ENCODE measurements around the gene RELL1. TPM values are rescaled to one million over a fixed set of nuclear protein-coding genes. Genes with fewer than 3 reads are reported as not detected.

Gene RELL1
- total RNA-seq, 2 donors from 2014 or later: 24.4 to 48.2 TPM

DNA sequence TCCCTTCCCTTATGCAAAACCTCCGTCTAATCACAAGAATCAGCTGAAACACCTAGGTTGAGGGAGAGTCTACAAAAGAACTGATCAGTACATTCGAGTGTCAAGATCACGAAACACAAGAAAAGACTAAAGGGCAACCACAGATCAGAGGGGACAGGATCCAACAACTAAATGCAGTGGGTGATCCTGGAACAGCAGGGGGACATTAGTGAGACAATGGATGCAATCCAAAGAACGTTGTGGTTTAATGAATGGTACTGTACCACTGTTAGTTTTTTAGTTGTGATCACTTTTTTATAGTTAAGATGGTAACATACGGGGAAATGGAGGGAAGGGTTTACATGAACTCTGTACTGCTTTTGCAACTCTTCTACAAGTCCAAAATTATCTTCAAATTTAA lies 79.2 kb downstream of the RELL1 start:
- no peak overlapping the region for H3K4me3 ChIP-seq
- no peak overlapping the region for H3K9ac ChIP-seq (ENCODE audit: low read depth in 2 of 2, low read length in 2 of 2)
- TF ChIP-seq, protein P1, sequence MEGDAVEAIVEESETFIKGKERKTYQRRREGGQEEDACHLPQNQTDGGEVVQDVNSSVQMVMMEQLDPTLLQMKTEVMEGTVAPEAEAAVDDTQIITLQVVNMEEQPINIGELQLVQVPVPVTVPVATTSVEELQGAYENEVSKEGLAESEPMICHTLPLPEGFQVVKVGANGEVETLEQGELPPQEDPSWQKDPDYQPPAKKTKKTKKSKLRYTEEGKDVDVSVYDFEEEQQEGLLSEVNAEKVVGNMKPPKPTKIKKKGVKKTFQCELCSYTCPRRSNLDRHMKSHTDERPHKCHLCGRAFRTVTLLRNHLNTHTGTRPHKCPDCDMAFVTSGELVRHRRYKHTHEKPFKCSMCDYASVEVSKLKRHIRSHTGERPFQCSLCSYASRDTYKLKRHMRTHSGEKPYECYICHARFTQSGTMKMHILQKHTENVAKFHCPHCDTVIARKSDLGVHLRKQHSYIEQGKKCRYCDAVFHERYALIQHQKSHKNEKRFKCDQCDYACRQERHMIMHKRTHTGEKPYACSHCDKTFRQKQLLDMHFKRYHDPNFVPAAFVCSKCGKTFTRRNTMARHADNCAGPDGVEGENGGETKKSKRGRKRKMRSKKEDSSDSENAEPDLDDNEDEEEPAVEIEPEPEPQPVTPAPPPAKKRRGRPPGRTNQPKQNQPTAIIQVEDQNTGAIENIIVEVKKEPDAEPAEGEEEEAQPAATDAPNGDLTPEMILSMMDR (IDR thresholded peaks at IDR 0.05): no peak
- no peaks in the 10 kb centered on the region for H3K27me3 ChIP-seq
- DNase-seq: no peak
- intact Hi-C loops (cut with DNase I): loop anchor here (5.0 to 10.0 kb wide), 3 partner anchors 68 to 428 kb away; no protein-coding TSS in a partner anchor
- H3K4me1 ChIP-seq: no peaks in the 10 kb centered on the region
- H3K27ac ChIP-seq: no peak overlapping the region
- H3K36me3 ChIP-seq: no peaks in the 10 kb centered on the region
- H3K9me3 ChIP-seq: no peaks in the 10 kb centered on the region

GRCh38 chr4:37605843-37606565 lies 80.2 kb downstream of the RELL1 start:
- intact Hi-C loops (cut with DNase I): loop anchor here (5.0 to 10.0 kb wide), 3 partner anchors 69 to 429 kb away; no protein-coding TSS in a partner anchor
- H3K9ac ChIP-seq (ENCODE audit: low read depth in 2 of 2, low read length in 2 of 2): no peak overlapping the region
- H3K9me3 ChIP-seq: no peaks in the 10 kb centered on the region
- no peaks in the 10 kb centered on the region for H3K4me1 ChIP-seq
- no peak for DNase-seq
- no peak overlapping the region for H3K27ac ChIP-seq
- H3K4me3 ChIP-seq: no peak overlapping the region
- H3K27me3 ChIP-seq: no peaks in the 10 kb centered on the region
- H3K36me3 ChIP-seq: no peaks in the 10 kb centered on the region
- TF ChIP-seq, protein P1 (IDR thresholded peaks at IDR 0.05): no peak

- DNase-seq: no peak
- intact Hi-C loops (cut with DNase I): loop anchor here (5.0 to 10.0 kb wide), 3 partner anchors 70 to 430 kb away; no protein-coding TSS in a partner anchor
Measured at GRCh38 chr4:37604461-37604860, 81.7 kb downstream of the RELL1 start.

DNA sequence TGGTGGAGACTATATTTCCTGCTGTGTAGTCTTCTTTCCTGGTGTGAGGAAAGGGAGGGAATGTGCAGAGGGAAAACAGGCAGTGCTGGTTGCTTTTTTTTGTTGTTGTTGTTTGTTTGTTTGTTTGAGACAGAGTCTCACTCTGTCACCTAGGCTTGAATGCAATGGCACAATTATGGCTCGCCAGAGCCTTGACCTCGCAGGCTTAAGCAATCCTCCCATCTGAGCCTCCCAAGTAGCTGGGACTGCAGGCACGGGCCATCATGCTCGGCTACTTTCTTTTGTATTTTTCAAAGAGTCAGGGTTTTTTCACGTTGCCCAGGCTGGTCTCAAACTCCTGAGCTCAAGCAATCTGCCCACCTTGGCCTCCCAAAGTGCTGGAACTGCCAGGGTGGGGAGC lies 82.5 kb downstream of the RELL1 start:
- Histone ChIP-seq H3K27ac (no peak overlapping the region), H3K4me3 (no peak overlapping the region), H3K9me3 (no peaks in the 10 kb centered on the region), H3K27me3 (no peaks in the 10 kb centered on the region), H3K9ac (ENCODE audit: low read depth in 2 of 2, low read length in 2 of 2) (no peak overlapping the region), H3K4me1 (no peaks in the 10 kb centered on the region), H3K36me3 (no peaks in the 10 kb centered on the region)
- TF ChIP-seq, protein P1 (IDR thresholded peaks at IDR 0.05): no peak
- intact Hi-C loops (cut with DNase I): loop anchor here (5.0 to 10.0 kb wide), 3 partner anchors 71 to 431 kb away; no protein-coding TSS in a partner anchor
- DNase-seq: no peak

More at GRCh38 chr4:37604461-37604860, 81.7 kb downstream of the RELL1 start:
- Histone ChIP-seq H3K4me3 (no peak overlapping the region), H3K27ac (no peak overlapping the region), H3K9me3 (no peaks in the 10 kb centered on the region), H3K4me1 (no peaks in the 10 kb centered on the region), H3K9ac (ENCODE audit: low read depth in 2 of 2, low read length in 2 of 2) (no peak overlapping the region), H3K36me3 (no peaks in the 10 kb centered on the region), H3K27me3 (no peaks in the 10 kb centered on the region)
- TF ChIP-seq, protein P1 (IDR thresholded peaks at IDR 0.05): no peak

DNA sequence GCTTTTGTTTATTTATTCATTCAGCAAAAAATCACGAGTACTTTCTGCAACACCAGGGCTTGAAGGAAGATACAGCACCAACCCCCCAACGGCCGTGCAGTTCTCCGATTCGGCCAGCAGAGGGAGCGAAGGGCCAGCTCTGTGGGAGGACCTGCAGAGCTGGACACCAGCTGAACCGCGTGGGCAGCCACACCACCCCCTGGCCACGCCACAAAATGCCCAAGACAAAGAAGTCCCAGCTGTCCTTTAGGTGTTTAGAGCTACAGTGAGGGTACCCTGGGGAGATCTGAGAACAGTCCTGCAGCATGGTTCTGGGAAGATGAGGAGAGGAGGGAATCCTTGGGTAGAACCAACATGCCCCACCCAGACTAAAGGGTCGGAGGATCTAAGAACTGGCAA lies 83.1 kb downstream of the RELL1 start:
- peak; percentile 91 for DNase-seq
- Histone ChIP-seq H3K4me3 (no peak overlapping the region), H3K9ac (ENCODE audit: low read depth in 2 of 2, low read length in 2 of 2) (no peak overlapping the region), H3K4me1 (no peaks in the 10 kb centered on the region), H3K27ac (no peak overlapping the region), H3K9me3 (no peaks in the 10 kb centered on the region), H3K27me3 (no peaks in the 10 kb centered on the region), H3K36me3 (no peaks in the 10 kb centered on the region)
- intact Hi-C loops (cut with DNase I): loop anchor here (5.0 to 10.0 kb wide), 3 partner anchors 72 to 432 kb away; no protein-coding TSS in a partner anchor
- TF ChIP-seq, protein P1 (IDR thresholded peaks at IDR 0.05): peak; percentile 94
